GM11168 (cell line): ENCODE measurements around the gene MYO7B.

Source experiments
- in situ Hi-C: fragments of 300-500 bp; cut with MboI; formaldehyde crosslinking; loops from one replicate; pipeline ENCODE4 v1.12.0; 2022; ENCODE audit warnings: low sequenced_read_pairs; ENCODE audit not compliant: unreplicated experiment

MYO7B gene

GRCh38 chr2:127545796-127546195 is 10.3 kb downstream of the MYO7B start:
- in situ Hi-C loops, result no loop called here

GRCh38 chr2:127546797-127547196 is 11.3 kb downstream of the MYO7B start:
- in situ Hi-C loops, result no loop called here

- in situ Hi-C loops, result no loop called here
These were observed 15.9 kb downstream of the MYO7B start for GRCh38 chr2:127551221-127551930.

GRCh38 chr2:127552336-127552735 is 16.9 kb downstream of the MYO7B start:
- in situ Hi-C loops, result no loop called here

- in situ Hi-C loops, result no loop called here
These were observed 17.4 kb downstream of the MYO7B start for GRCh38 chr2:127552846-127553245.

GRCh38 chr2:127558911-127559310 is 23.4 kb downstream of the MYO7B start:
- in situ Hi-C loops, result no loop called here

GRCh38 chr2:127559454-127559853 is 24.0 kb downstream of the MYO7B start:
- in situ Hi-C loops, result no loop called here

- in situ Hi-C loops, result no loop called here
These were observed 24.9 kb downstream of the MYO7B start for GRCh38 chr2:127560201-127560930.

GRCh38 chr2:127560931-127561280 is 25.4 kb downstream of the MYO7B start:
- in situ Hi-C loops, result no loop called here

- in situ Hi-C loops, result no loop called here
These were observed 25.9 kb downstream of the MYO7B start for GRCh38 chr2:127561371-127561770.

GRCh38 chr2:127562936-127563335 is 27.5 kb downstream of the MYO7B start:
- in situ Hi-C loops, result no loop called here

GRCh38 chr2:127563458-127564428 is 28.3 kb downstream of the MYO7B start:
- in situ Hi-C loops, result no loop called here

GRCh38 chr2:127564429-127565260 is 29.2 kb downstream of the MYO7B start:
- in situ Hi-C loops, result no loop called here

- in situ Hi-C loops, result no loop called here
These were observed 30.0 kb downstream of the MYO7B start for GRCh38 chr2:127565261-127566138.

- in situ Hi-C loops, result no loop called here
These were observed 30.6 kb downstream of the MYO7B start for GRCh38 chr2:127566139-127566417.

- in situ Hi-C loops, result no loop called here
These were observed 31.1 kb downstream of the MYO7B start for GRCh38 chr2:127566576-127566975.

- in situ Hi-C loops, result no loop called here
These were observed 31.9 kb downstream of the MYO7B start for GRCh38 chr2:127567351-127567854.

GRCh38 chr2:127568128-127568527 is 32.6 kb downstream of the MYO7B start:
- in situ Hi-C loops, result no loop called here

- in situ Hi-C loops, result no loop called here
These were observed 34.2 kb downstream of the MYO7B start for GRCh38 chr2:127569666-127570065.
